HEK293 (cell line): ENCODE results near the gene KIRREL3.

Source experiments
- CTCF ChIA-PET: fragments of 350-600 bp; formaldehyde crosslinking; extraction: SDS; loops from one replicate; lab custom pipeline; 2021; ENCODE audit warnings: antibody characterized with exemption; lab: Yijun Ruan, JAX
- POLR2A ChIA-PET: fragments of 300-600 bp; formaldehyde crosslinking; extraction: SDS; loops from one replicate; lab custom pipeline; 2020; ENCODE audit warnings: antibody characterized with exemption, inconsistent platforms; lab: Yijun Ruan, JAX
- H3K27ac ChIP-seq: fragments of 200-500 bp; sonication (Bioruptor generic); 2 replicates; pipeline ENCODE4 v1.5.1; 2014; ENCODE audit warnings: low read depth, low read length, control low read depth, inconsistent platforms; ENCODE audit errors: extremely low read depth
- H3K36me3 ChIP-seq, 2 experiments: fragments of 200-500 bp in 1 of 2; sonication (Bioruptor generic) in 1 of 2; 1 replicate in 1 of 2; 2 replicates in 1 of 2; pipeline ENCODE4 v1.5.1; 2014 to 2017; ENCODE audit warnings: inconsistent platforms in 2 of 2, low read length in 2 of 2; ENCODE audit not compliant: control insufficient read depth in 2 of 2, insufficient read depth in 1 of 2
- H3K4me1 ChIP-seq: fragments of 200-500 bp; sonication (Bioruptor generic); 2 replicates; pipeline ENCODE4 v1.5.1; 2014; ENCODE audit warnings: mild to moderate bottlenecking, low read length, inconsistent platforms; ENCODE audit not compliant: control insufficient read depth, insufficient read depth
- H3K4me3 ChIP-seq: 2 replicates; pipeline ENCODE4 v1.5.1; 2011; ENCODE audit warnings: low read depth, mild to moderate bottlenecking, control low read depth, low read length, moderate library complexity
- H3K9me3 ChIP-seq: fragments of 200-500 bp; sonication (Bioruptor generic); 2 replicates; pipeline ENCODE4 v1.5.1; 2014; ENCODE audit warnings: low read depth, low read length, inconsistent platforms; ENCODE audit not compliant: control insufficient read depth, insufficient read depth
- EGR2 ChIP-seq: fragments of 450-650 bp; formaldehyde crosslinking; IDR thresholded peaks from 2 replicates; pipeline ENCODE4 v1.5.1; 2016; ENCODE audit warnings: low read depth, missing biosample characterization, missing genetic modification characterization
- HOXC10 ChIP-seq: sonication (generic); formaldehyde crosslinking; IDR thresholded peaks from 2 replicates; pipeline ENCODE4 v1.8.1; 2023; ENCODE audit warnings: mild to moderate bottlenecking, missing genetic modification reagents
- KLF7 ChIP-seq: fragments of 450-650 bp; formaldehyde crosslinking; IDR thresholded peaks from 2 replicates; pipeline ENCODE4 v1.5.1; 2016; ENCODE audit warnings: missing biosample characterization, missing genetic modification characterization, borderline replicate concordance
- MEIS1 ChIP-seq: sonication (generic); formaldehyde crosslinking; IDR thresholded peaks from 2 replicates; pipeline ENCODE4 v1.8.1; 2022; ENCODE audit warnings: missing genetic modification reagents, mild to moderate bottlenecking, borderline replicate concordance
- SP2 ChIP-seq: fragments of 450-650 bp; formaldehyde crosslinking; IDR thresholded peaks from 2 replicates; pipeline ENCODE4 v1.5.1; 2016; ENCODE audit warnings: missing biosample characterization, missing genetic modification characterization
- SP7 ChIP-seq: fragments of 450-650 bp; formaldehyde crosslinking; IDR thresholded peaks from 2 replicates; pipeline ENCODE4 v1.5.1; 2016; ENCODE audit warnings: missing biosample characterization, missing genetic modification characterization
- TRIM28 ChIP-seq: IDR thresholded peaks from 2 replicates; pipeline ENCODE4 v1.6.1; 2011; ENCODE audit warnings: low read length, control low read depth, borderline replicate concordance
- ZFHX2 ChIP-seq: fragments of 450-650 bp; formaldehyde crosslinking; conservative IDR thresholded peaks from 2 replicates; pipeline ENCODE4 v1.5.1; 2016; ENCODE audit warnings: missing biosample characterization, missing genetic modification characterization
- ZNF157 ChIP-seq: fragments of 450-650 bp; formaldehyde crosslinking; IDR thresholded peaks from 2 replicates; pipeline ENCODE4 v1.5.1; 2016; ENCODE audit warnings: missing biosample characterization, missing genetic modification characterization
- ZNF16 ChIP-seq: fragments of 450-650 bp; formaldehyde crosslinking; IDR thresholded peaks from 2 replicates; pipeline ENCODE4 v1.5.1; 2016; ENCODE audit warnings: low read depth, missing biosample characterization, missing genetic modification characterization
- ZNF169 ChIP-seq: fragments of 450-650 bp; formaldehyde crosslinking; IDR thresholded peaks from 2 replicates; pipeline ENCODE4 v1.5.1; 2016; ENCODE audit warnings: missing biosample characterization, missing genetic modification characterization
- ZNF2 ChIP-seq: fragments of 450-650 bp; formaldehyde crosslinking; IDR thresholded peaks from 2 replicates; pipeline ENCODE4 v1.5.1; 2016; ENCODE audit warnings: missing biosample characterization, missing genetic modification characterization
- ZNF211 ChIP-seq: fragments of 450-650 bp; formaldehyde crosslinking; IDR thresholded peaks from 2 replicates; pipeline ENCODE4 v1.5.1; 2016; ENCODE audit warnings: low read depth, missing biosample characterization, missing genetic modification characterization
- ZNF239 ChIP-seq: fragments of 450-650 bp; formaldehyde crosslinking; IDR thresholded peaks from 2 replicates; pipeline ENCODE4 v1.5.1; 2016; ENCODE audit warnings: missing biosample characterization, missing genetic modification characterization
- ZNF274 ChIP-seq, 2 experiments: fragments of 200-500 bp in 1 of 2; fragments of 450-650 bp in 1 of 2; sonication (Bioruptor generic) in 1 of 2; formaldehyde crosslinking in 1 of 2; IDR thresholded peaks; 2 replicates each; pipeline versions ENCODE4 v1.5.1 to v1.6.1; 2014 to 2016; ENCODE audit warnings: borderline replicate concordance in 1 of 2, inconsistent platforms in 1 of 2, low read length in 1 of 2, missing biosample characterization in 1 of 2, missing genetic modification characterization in 1 of 2
- ZNF350 ChIP-seq: fragments of 450-650 bp; formaldehyde crosslinking; IDR thresholded peaks from 2 replicates; pipeline ENCODE4 v1.5.0; 2017; ENCODE audit warnings: missing biosample characterization, mild to moderate bottlenecking, missing genetic modification characterization
- ZNF629 ChIP-seq: fragments of 450-650 bp; formaldehyde crosslinking; IDR thresholded peaks from 2 replicates; pipeline ENCODE4 v1.5.1; 2017; ENCODE audit warnings: missing biosample characterization, missing genetic modification characterization
- ZNF701 ChIP-seq: fragments of 450-650 bp; formaldehyde crosslinking; IDR thresholded peaks from 2 replicates; pipeline ENCODE4 v1.5.1; 2016; ENCODE audit warnings: missing biosample characterization, missing genetic modification characterization
- ZNF76 ChIP-seq: fragments of 450-650 bp; formaldehyde crosslinking; IDR thresholded peaks from 2 replicates; pipeline ENCODE4; 2016; ENCODE audit warnings: low read depth, missing biosample characterization, missing genetic modification characterization, borderline replicate concordance
- ZNF776 ChIP-seq: fragments of 450-650 bp; formaldehyde crosslinking; IDR thresholded peaks from 2 replicates; pipeline ENCODE4 v1.5.0; 2017; ENCODE audit warnings: missing biosample characterization, missing genetic modification characterization, borderline replicate concordance
- TF ChIP-seq, protein P1 (sequence below): fragments of 450-650 bp; formaldehyde crosslinking; IDR thresholded peaks from 2 replicates; pipeline ENCODE4 v1.5.1; 2016; ENCODE audit warnings: missing biosample characterization, missing genetic modification characterization
- TF ChIP-seq, protein P2 (sequence below): fragments of 450-650 bp; formaldehyde crosslinking; IDR thresholded peaks from 2 replicates; pipeline ENCODE4 v1.5.1; 2016; ENCODE audit warnings: missing biosample characterization, missing genetic modification characterization

KIRREL3 gene

DNA sequence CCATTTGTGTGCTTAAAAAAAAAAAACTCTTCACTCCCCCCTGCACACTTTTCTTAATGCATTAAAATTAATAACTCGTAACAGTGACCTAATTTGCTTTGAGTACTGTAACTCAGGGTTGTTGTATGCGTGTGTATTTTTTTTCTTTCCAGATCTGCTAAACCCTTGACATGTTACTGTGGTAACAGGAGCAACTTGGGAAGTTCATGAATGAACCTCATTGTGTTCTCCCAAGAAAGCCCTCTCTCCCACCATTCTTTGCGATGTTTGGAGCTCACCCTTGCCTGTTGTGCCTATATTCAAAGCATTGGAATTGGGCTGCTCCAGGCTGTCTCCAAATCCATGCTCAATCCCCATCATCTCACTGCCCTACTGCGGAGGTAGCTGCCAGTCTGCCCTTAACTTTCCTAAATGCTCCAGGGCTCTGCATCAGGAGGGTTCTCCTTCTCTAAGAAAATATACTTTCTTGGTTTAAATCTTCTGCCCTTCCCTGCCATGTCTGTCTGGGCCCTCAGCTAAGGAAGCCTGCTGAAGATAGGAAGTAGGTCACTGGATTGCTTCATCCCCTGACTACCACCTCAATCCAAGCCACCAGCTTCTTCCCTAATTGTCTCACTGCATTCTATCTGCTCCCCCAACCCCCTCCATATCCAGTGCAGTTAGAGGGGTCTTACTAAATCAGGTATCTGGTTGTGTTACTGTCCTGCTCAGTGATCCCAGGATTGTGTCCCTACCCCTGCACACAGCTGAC is 70.3 kb downstream of the KIRREL3 start (continued):
- TF ChIP-seq, protein P1, sequence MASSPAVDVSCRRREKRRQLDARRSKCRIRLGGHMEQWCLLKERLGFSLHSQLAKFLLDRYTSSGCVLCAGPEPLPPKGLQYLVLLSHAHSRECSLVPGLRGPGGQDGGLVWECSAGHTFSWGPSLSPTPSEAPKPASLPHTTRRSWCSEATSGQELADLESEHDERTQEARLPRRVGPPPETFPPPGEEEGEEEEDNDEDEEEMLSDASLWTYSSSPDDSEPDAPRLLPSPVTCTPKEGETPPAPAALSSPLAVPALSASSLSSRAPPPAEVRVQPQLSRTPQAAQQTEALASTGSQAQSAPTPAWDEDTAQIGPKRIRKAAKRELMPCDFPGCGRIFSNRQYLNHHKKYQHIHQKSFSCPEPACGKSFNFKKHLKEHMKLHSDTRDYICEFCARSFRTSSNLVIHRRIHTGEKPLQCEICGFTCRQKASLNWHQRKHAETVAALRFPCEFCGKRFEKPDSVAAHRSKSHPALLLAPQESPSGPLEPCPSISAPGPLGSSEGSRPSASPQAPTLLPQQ: no peak
- no peak for TF ChIP-seq ZNF211 (tag by site-specific recombination)
- TF ChIP-seq ZNF776 (tag by site-specific recombination): no peak
- no peak for TF ChIP-seq ZNF274 (IDR thresholded peaks at IDR 0.05; ENCODE audit: low read length)
- no peak for TF ChIP-seq ZNF274 (tag by site-specific recombination; IDR thresholded peaks at IDR 0.05; ENCODE audit: borderline replicate concordance)
- TF ChIP-seq ZNF16 (tag by site-specific recombination): no peak

DNA sequence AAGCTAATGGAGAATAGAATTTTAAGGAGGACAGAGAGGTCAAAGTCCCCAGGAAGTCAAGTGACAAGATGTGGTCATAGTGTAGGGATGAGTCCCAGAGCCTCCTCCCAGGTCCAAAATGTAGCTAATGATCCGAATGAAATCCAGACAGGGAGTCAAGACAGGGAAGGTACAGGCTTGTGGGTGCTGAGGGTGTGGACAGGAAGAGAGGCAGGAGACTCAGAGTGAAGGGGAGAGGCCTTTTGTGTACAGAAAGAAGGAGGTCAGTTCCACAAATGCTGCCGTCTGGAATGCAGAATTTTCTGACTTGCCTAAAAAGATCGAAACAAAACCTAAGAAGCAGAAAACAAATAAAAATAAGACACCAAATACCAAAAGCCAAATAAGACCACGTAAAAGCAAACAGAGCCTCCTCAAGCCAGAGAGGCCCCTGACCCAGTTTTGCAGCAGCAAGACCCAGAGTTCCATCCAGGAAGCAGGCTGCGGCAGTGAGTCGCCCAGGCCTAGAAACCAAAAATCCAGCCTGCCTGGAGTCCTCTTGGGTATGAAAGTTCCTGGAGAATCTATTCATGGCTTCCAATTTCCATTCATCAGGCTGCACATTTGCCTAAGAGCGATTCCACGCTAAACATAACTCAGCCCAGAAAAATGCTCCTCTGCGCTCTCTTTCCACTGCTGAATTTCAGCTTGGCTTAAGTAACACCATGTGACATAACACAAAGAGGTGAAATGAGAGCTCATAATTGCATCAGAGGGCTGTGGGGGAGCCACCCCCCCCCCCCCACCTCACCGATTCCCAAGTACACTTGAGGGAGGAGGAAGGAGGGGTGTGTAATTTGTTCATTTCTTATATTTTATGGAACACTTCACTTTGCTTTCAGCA is 71.2 kb downstream of the KIRREL3 start:
- no peaks in the 10 kb centered on the region for H3K9me3 ChIP-seq
- TF ChIP-seq ZNF76: no peak
- no peak for TF ChIP-seq ZNF701
- no peak for TF ChIP-seq MEIS1 (CRISPR knock-in tag)
- TF ChIP-seq EGR2 (tag by site-specific recombination): no peak
- no peak for TF ChIP-seq ZNF350 (tag by site-specific recombination)
- TF ChIP-seq ZFHX2 (tag by site-specific recombination): no peak
- no peak for TF ChIP-seq SP2 (tag by site-specific recombination)
- TF ChIP-seq SP7 (tag by site-specific recombination): no peak
- TF ChIP-seq TRIM28: no peak
- TF ChIP-seq ZNF239 (tag by site-specific recombination): no peak
- no peak for TF ChIP-seq ZNF157
- no peak for TF ChIP-seq HOXC10
- no peak for TF ChIP-seq ZNF169
- no peak for TF ChIP-seq ZNF629
- no peak overlapping the region for H3K4me3 ChIP-seq
- H3K36me3 ChIP-seq: no peaks in the 10 kb centered on the region
- ChIA-PET POLR2A (no interaction called here), CTCF (interaction anchor here (0.9 kb wide), 1 partner anchor 61 kb away, joined by 4 read pairs; no protein-coding TSS in a partner anchor)
- H3K4me1 ChIP-seq: no peaks in the 10 kb centered on the region
- no peak overlapping the region for H3K27ac ChIP-seq

DNA sequence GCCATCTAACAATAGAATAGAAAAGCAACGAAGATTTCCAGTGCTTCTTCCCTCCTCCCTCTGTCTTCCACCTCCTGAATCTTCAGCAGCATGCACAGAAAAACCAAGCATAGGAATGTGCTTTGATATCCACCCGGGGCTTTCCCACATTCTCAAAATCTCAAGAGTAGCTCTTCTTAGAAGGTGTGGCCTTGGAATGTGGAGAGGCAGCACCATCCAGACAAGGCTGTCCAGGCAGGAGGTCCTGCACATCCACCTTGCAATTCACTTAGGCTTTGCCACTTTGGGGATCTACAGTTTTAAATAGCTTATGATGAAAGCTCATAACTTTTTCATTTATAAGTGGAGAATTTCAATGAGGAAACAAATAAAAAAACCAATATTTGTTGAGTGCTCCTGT is 72.9 kb downstream of the KIRREL3 start:
- Histone ChIP-seq H3K4me1 (no peaks in the 10 kb centered on the region), H3K27ac (no peak overlapping the region), H3K36me3 (no peaks in the 10 kb centered on the region), H3K9me3 (no peaks in the 10 kb centered on the region), H3K4me3 (no peak overlapping the region)
- CTCF ChIA-PET: no interaction called here
- TF ChIP-seq KLF7 (tag by site-specific recombination): no peak
- TF ChIP-seq, protein P2, sequence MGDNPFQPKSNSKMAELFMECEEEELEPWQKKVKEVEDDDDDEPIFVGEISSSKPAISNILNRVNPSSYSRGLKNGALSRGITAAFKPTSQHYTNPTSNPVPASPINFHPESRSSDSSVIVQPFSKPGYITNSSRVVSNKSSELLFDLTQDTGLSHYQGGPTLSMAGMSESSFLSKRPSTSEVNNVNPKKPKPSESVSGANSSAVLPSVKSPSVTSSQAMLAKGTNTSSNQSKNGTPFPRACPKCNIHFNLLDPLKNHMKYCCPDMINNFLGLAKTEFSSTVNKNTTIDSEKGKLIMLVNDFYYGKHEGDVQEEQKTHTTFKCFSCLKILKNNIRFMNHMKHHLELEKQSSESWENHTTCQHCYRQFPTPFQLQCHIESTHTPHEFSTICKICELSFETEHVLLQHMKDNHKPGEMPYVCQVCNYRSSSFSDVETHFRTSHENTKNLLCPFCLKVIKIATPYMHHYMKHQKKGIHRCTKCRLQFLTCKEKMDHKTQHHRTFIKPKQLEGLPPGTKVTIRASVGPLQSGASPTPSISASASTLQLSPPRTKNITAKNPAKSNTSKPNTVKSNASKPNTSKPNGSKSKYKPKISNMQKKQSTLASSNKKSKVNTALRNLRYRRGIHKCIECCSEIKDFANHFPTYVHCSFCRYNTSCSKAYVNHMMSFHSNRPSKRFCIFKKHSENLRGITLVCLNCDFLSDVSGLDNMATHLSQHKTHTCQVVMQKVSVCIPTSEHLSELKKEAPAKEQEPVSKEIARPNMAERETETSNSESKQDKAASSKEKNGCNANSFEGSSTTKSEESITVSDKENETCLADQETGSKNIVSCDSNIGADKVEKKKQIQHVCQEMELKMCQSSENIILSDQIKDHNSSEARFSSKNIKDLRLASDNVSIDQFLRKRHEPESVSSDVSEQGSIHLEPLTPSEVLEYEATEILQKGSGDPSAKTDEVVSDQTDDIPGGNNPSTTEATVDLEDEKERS (tag by site-specific recombination): no peak
- no peak for TF ChIP-seq ZNF2 (tag by site-specific recombination)
- POLR2A ChIA-PET: no interaction called here
